GM21515 (cell line): Measurements from ENCODE around the gene PRKD1.

Experiments
- ATAC-seq: cut with Tn5 transposase; IDR thresholded peaks from one replicate; pipeline ENCODE4 v1.9.1; 2021; ENCODE audit not compliant: unreplicated experiment

PRKD1 gene

DNA sequence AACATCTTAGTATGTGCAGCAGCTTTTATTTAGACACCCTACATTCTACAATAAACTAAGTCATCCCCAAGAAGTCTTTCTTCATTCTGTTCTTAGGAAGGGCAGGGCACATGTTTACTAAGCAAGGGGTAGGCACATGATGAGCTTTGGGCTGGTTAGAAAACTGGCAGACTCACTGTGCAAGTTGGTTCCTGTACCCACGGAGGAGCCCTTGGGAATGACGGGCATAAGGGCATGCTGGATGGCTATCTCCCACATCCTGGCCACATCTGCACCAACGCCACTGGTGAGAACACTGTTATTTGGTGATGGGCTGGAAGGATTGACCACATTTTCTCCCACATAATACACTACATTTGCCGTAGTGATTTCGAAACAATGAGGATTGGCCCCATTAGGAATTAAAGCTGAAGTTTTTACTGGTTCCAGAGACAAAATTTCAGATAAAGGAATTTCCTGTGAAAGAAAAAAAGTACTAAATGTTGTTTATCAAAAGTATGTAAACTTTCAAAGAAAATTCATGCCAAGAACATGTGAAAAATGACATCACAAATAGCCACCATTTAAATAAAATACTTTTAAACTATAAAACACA is 297.0 kb downstream of the PRKD1 start:
- ATAC-seq = no peak

DNA sequence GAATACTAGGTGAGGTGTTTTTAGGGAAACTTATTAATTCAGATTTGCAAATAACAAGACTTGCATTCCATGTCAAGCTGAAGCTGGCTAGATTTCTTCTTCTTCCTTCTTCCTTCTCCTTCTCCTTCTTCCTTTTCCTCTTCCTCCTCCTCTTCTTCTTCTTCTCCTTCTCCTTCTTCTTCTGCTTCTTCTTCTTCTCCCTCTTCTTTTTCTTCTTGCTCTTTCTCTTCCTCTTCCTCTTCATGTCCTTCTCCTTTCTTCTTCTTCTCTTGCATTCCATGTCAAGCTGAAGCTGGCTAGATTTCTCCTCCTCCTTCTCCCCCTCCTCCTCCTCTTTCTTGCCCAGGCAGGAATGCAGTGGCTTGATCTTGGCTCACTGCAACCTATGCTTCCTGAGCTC is 297.8 kb downstream of the PRKD1 start:
- ATAC-seq = no peak

DNA sequence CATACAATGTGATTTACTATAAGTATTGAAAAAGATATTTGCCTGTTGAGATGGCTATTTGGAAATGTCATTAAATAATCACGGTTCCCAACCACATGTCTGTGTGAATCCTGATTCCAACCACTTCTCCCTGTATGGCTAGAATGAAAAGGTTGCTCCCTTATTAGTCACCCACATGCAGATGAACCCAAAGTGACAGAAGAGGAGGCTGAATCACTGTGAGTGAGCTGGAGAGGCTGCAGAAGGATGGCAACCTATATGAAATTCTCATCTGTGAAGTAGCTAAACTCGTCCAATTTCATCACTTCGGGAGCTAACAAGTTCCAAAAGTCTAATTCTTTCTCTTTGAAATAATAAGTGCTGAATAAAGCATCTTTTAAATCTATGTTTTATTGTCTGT is 300.5 kb downstream of the PRKD1 start:
- ATAC-seq = no peak

DNA sequence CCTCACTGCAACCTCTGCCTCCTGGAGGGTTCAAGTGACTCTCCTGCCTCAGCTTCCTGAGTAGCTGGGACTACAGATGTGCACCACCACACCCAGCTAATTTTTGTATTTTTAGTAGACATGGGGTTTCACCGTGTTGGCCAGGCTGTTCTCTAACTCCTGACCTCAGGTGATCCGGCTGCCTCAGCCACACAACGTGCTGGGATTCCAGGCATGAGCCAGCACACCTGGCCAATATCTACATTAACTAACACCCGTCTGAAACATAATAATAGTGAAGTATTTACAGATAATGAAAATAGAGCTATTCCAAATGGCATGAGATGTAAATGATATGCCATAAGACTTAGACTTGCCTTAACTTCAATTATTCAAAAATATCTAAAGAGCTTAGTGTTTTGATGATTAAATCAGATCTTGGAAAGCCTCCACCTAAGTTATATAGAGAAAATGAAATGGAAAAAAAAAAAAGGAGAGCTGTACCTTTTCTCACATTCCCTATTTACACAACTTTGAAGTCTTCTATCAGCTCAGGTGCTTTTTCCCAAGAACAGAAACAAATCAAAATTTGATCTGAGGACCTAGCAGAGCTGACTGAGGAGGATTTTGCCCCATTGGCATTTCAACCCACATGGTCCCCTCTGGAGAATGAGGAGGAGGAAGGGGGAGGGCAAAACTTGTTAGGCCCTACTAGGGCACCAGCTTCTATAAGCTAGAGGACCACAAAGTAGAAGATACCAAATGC is 309.2 kb downstream of the PRKD1 start:
- ATAC-seq = no peak

DNA sequence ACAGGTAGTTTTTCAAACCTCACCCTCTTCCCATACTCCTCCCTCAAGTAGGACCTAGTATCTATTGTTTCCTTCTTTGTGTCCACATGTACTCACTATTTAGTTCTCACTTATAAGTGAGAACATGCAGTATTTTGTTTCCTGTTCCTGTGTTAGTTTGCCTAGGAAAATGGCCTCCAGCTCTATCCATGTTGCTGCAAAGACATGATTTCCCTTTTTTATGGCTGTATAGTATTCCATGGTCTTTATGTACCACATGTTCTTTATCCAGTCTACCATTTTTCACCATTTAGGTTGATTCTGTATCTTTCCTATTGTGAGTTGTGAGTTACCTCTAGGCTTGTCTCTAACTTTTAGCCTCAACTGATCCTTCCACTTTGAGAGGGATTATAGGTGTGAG is 310.7 kb downstream of the PRKD1 start:
- no peak for ATAC-seq

DNA sequence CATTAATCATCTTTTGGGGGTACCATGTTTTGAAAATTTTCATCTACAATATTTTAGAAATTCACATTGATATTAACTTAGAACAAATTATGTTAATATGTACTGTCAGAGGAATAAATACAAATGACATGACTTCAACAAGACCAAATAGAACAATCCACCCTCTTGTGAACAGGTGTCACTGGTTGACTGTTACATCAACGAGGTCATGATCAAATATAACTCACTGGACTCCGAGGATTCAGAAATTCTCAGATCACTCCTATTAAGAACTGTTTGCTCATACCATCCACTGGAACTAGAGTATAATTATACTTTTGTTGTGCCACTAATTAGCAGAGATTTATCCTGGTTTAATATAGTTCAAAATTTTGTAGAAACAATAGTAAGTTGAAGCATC is 318.8 kb downstream of the PRKD1 start:
- no peak for ATAC-seq

- ATAC-seq = no peak
These were observed 320.5 kb downstream of the PRKD1 start for GRCh38 chr14:29607169-29607568.

DNA sequence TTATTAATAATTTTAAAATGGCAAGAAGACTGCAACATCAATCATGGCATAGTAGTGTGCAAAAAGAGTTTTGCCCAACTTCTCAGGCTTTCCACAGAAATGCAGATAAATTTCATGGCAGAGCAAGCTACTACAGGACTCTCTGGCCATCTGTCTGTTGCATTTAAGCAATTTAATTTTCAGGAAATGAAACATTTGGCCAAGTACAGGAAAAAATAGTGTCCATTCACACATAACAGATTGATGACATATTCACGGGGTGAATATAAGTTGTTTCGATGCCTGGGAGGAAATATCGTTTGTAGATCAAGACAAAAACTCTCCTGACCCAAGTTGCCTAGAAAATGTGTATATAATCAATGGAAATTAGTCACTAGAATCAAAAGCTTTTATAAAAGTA is 324.0 kb downstream of the PRKD1 start:
- ATAC-seq = no peak

- no peak for ATAC-seq
These were observed 326.0 kb downstream of the PRKD1 start for GRCh38 chr14:29601616-29602015.

DNA sequence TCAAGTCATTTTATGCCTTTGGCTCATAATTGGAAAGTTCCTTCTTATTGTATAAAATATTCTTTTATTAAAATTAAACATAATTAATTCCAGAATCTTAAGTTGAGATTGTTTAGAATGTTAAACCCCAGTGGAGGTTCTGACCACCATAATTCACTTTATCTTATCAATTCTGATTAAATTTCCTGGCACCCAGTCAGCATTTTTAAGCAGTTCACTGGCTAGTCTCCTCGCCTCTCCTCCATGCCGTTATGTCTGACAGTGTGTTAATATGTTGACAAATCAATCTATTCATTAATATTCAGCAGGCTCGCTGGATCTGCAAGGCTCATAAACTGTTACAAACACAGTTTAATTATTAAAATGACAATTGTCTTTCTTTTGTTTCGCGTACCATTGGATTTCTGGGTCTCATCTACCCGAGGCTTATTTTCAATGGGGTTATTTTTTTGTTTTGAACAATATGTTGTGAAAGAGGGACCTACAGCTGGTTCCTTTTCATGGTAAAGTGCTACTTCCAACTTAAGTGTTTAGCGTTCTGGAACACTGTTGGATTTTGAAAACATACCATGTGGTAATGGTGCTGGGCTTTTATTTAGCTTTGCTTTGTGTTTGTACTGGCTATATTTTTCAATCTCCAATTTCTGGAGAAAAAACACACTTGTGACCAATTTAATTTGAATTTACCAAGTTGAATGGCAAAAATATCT is 339.7 kb downstream of the PRKD1 start:
- ATAC-seq = no peak

- no peak for ATAC-seq
These were observed 340.6 kb downstream of the PRKD1 start for GRCh38 chr14:29587046-29587445.

GRCh38 chr14:29584992-29585391 is 342.7 kb downstream of the PRKD1 start:
- no peak for ATAC-seq

GRCh38 chr14:29580763-29581162 is 346.9 kb downstream of the PRKD1 start:
- ATAC-seq = no peak

- ATAC-seq = no peak
These were observed 347.8 kb downstream of the PRKD1 start for GRCh38 chr14:29579838-29580237.

- no peak for ATAC-seq
These were observed 350.7 kb downstream of the PRKD1 start for GRCh38 chr14:29576927-29577326.

DNA sequence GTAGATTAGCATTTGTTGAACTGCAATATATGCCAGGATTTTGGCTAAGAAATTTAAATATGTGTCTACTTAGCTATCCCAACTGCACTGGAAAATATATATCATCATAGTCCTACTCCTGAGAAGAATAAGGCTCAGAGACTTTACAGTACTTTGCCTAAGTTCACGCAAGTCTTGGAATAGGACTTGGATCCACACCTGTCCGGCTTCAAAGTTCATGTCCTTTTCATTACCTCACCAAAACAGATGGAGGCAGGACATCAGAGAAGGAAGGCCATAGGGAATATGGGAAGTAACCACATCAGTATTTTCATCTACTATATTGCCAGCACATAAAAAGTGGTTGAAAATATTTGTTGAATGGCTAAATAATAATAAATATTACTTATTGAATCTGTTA is 358.5 kb downstream of the PRKD1 start:
- ATAC-seq = no peak

DNA sequence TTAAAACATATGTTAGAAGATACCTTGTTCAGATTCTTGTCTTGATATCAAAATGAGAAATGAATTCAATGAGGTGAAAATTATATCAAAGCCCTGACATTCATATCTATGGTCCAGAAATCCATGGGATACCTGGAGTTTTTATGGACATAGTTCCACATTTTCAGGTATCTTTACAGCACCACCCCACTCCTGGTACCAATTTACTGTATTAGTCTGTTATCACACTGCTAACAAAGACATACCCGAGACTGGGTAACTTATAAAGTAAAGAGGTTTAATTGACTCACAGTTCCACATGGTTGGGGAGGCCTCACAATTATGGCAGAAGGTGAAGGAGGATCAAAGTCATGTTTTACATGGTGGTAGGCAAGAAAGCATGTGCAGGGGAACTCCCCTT is 361.5 kb downstream of the PRKD1 start:
- ATAC-seq = no peak

GRCh38 chr14:29558516-29558915 is 369.1 kb downstream of the PRKD1 start:
- ATAC-seq = no peak

DNA sequence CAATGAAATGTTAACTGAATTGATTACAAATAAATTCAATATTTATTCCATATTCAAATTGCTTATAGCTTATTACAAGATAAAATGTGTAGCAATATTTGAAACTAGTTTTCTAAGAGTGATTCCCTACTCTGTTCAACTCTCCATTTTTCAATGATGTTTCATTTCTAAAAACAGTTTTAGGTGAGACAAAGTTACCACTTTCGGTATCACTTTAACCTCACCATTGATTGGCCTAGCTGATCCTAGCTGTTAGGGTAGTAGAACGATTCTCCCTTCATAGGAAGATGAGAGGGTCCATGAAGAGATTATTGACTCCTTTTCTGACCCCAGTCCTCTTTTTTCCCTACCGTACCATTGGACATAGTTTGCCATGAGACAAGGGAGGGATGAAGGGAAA is 373.3 kb downstream of the PRKD1 start:
- ATAC-seq = no peak

GRCh38 chr14:29553427-29553826 is 374.2 kb downstream of the PRKD1 start:
- no peak for ATAC-seq

DNA sequence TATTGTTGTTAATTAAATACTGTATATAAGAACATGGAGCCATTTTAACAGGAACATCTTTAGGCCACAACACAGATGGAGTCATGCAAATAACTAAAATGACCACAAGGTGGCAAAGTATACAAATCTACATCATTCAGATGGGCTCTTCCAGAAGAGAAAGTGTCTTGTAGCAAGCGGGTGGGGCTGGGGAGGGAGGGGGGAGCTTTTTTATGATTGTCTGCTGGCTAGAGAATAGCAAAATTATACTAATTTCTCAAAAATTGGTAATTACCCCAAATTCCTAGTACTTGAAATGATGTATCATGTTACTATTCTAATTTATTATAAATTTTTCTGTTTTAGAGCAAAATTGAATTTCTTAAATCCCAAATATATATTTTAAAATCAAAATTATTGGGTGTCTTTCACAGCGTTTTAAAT is 378.7 kb downstream of the PRKD1 start:
- ATAC-seq = peak; percentile 81

DNA sequence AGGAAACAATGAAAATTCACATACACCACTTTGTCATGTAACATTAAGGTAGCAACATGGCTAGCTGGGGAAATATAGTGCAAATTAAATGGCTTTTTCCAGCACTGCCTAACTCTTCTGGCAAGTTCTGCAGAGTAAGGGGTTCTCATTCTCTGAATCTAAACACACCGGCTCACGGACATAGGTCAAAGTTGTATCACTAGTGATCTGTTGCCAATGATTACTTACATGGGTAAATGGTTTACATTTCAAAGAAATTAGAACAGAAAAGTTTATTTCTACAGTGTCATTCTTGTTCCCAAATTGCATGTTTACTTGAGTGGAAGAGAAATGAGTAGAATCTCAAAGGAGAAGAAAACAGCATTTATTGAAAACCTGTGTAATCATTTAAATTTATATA is 381.9 kb downstream of the PRKD1 start:
- no peak for ATAC-seq
